Neural crest cell (in vitro differentiated cells): Measurements from ENCODE around the gene SLC1A6. TPM values are rescaled to one million over a fixed set of nuclear protein-coding genes. Genes with fewer than 3 reads are reported as not detected.
"Not testable (repeated sequence)": the region's sequence is repeated elsewhere in the genome, so short reads cannot be mapped to it uniquely, and the experiment has no call there.

Experiments used
- DNase-seq: peaks from one replicate; pipeline ENCODE4 v3.0.0; 2021; ENCODE audit warnings: low read depth, mixed read lengths, low spot score
- H3K27ac Mint-ChIP-seq: one replicate; pipeline ENCODE4 v1.8.0; 2021; ENCODE audit warnings: mild to moderate bottlenecking, mixed read lengths; ENCODE audit not compliant: unreplicated experiment
- H3K27me3 Mint-ChIP-seq: 2 replicates; pipeline ENCODE4 v1.8.0; 2021; ENCODE audit warnings: low read depth, mild to moderate bottlenecking, mixed read lengths
- H3K36me3 Mint-ChIP-seq: 2 replicates; pipeline ENCODE4 v1.8.0; 2021; ENCODE audit warnings: low read depth, mild to moderate bottlenecking, mixed read lengths
- H3K4me1 Mint-ChIP-seq: 2 replicates; pipeline ENCODE4 v1.8.0; 2021; ENCODE audit warnings: mixed read lengths
- H3K4me3 Mint-ChIP-seq: one replicate; pipeline ENCODE4 v1.8.0; 2021; ENCODE audit warnings: mild to moderate bottlenecking, mixed read lengths
- H3K9me3 Mint-ChIP-seq: 2 replicates; pipeline ENCODE4 v1.8.0; 2021; ENCODE audit warnings: mixed read lengths
- long read RNA-seq: library from polyadenylated mRNA; unstranded; transcript quantifications from one replicate; pipeline ENCODE4 v2.0.0, GENCODE V29; 2020
- total RNA-seq: library from RNA; stranded (reverse); gene quantifications from 2 replicates; pipeline ENCODE4 v1.2.1, GENCODE V29; 2021
- TF ChIP-seq, protein P1 (sequence below): fragments of 200-600 bp; sonication (generic); conservative IDR thresholded peaks from 2 replicates; pipeline ENCODE4 v1.5.0; 2021; ENCODE audit warnings: antibody characterized with exemption, mild to moderate bottlenecking

The SLC1A6 gene
- 7.0 and 8.2 TPM in 2 replicates for total RNA-seq
- long read RNA-seq = 0 reads

GRCh38 chr19:14979476-14980255 is at the start of gene SLC1A6:
TSS of gene SLC1A6 (minus strand) at chr19:14979864. CDS start at chr19:14972910, 6,954 bp downstream.
- H3K4me1 Mint-ChIP-seq = peaks cover 9% of the 10 kb centered on the region
- no peaks in the 10 kb centered on the region for H3K9me3 Mint-ChIP-seq
- TF ChIP-seq, protein P1, sequence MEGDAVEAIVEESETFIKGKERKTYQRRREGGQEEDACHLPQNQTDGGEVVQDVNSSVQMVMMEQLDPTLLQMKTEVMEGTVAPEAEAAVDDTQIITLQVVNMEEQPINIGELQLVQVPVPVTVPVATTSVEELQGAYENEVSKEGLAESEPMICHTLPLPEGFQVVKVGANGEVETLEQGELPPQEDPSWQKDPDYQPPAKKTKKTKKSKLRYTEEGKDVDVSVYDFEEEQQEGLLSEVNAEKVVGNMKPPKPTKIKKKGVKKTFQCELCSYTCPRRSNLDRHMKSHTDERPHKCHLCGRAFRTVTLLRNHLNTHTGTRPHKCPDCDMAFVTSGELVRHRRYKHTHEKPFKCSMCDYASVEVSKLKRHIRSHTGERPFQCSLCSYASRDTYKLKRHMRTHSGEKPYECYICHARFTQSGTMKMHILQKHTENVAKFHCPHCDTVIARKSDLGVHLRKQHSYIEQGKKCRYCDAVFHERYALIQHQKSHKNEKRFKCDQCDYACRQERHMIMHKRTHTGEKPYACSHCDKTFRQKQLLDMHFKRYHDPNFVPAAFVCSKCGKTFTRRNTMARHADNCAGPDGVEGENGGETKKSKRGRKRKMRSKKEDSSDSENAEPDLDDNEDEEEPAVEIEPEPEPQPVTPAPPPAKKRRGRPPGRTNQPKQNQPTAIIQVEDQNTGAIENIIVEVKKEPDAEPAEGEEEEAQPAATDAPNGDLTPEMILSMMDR = no peak
- H3K27me3 Mint-ChIP-seq = peaks cover 69% of the 10 kb centered on the region
- DNase-seq = peak; percentile 22
- peak within 1 kb of the TSS; percentile 89 for H3K4me3 Mint-ChIP-seq
- H3K36me3 Mint-ChIP-seq = no peaks in the 10 kb centered on the region
- peak within 1 kb of the TSS; percentile 38 for H3K27ac Mint-ChIP-seq

DNA sequence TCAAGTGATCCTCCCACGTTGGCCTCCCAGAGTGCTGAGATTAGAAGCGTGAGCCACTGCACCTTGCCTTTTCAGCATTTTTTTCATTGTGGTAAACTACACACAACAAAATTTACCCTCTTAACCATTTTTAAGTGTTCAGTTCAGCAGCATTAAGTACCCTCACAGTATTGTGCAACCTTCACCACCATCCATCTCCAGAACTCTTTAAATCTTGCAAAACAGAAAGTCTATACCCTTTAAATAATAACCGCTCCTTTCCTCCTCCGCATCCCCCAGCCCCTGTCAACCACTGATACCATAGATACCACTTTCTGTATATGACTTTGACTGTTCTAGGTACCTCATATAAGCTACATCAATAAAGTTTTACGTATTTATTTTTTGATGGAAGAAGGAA is 48.8 kb upstream of the SLC1A6 start:
- no peak for DNase-seq
- peaks cover 48% of the 10 kb centered on the region for H3K27me3 Mint-ChIP-seq
- H3K4me3 Mint-ChIP-seq = no peak overlapping the region
- no peaks in the 10 kb centered on the region for H3K9me3 Mint-ChIP-seq
- no peak overlapping the region for H3K27ac Mint-ChIP-seq
- no peaks in the 10 kb centered on the region for H3K36me3 Mint-ChIP-seq
- no peaks in the 10 kb centered on the region for H3K4me1 Mint-ChIP-seq
- TF ChIP-seq, protein P1 = no peak

GRCh38 chr19:15025217-15025616 is 45.6 kb upstream of the SLC1A6 start:
- H3K4me1 Mint-ChIP-seq = no peaks in the 10 kb centered on the region
- no peak for DNase-seq
- TF ChIP-seq, protein P1 = peak; percentile 27
- H3K36me3 Mint-ChIP-seq = no peaks in the 10 kb centered on the region
- H3K4me3 Mint-ChIP-seq = no peak overlapping the region
- peaks cover 35% of the 10 kb centered on the region for H3K27me3 Mint-ChIP-seq
- H3K27ac Mint-ChIP-seq = no peak overlapping the region
- H3K9me3 Mint-ChIP-seq = no peaks in the 10 kb centered on the region

GRCh38 chr19:15022752-15023151 is 43.1 kb upstream of the SLC1A6 start:
- Mint-ChIP-seq H3K4me1 (no peaks in the 10 kb centered on the region), H3K27ac (no peak overlapping the region), H3K4me3 (no peak overlapping the region), H3K27me3 (peaks cover 30% of the 10 kb centered on the region), H3K9me3 (no peaks in the 10 kb centered on the region), H3K36me3 (no peaks in the 10 kb centered on the region)
- TF ChIP-seq, protein P1 = no peak
- DNase-seq = no peak

- Mint-ChIP-seq H3K27me3 (peaks cover 31% of the 10 kb centered on the region), H3K36me3 (no peaks in the 10 kb centered on the region), H3K9me3 (no peaks in the 10 kb centered on the region), H3K4me3 (no peak overlapping the region), H3K27ac (no peak overlapping the region), H3K4me1 (no peaks in the 10 kb centered on the region)
- TF ChIP-seq, protein P1 = no peak
- DNase-seq = no peak
Observed at GRCh38 chr19:15021286-15022007, 41.8 kb upstream of the SLC1A6 start.

- not testable (repeated sequence) for H3K9me3 Mint-ChIP-seq, DNase-seq, H3K36me3 Mint-ChIP-seq, H3K4me1 Mint-ChIP-seq, H3K4me3 Mint-ChIP-seq, H3K27ac Mint-ChIP-seq
- peaks cover 19% of the 10 kb centered on the region for H3K27me3 Mint-ChIP-seq
Observed at GRCh38 chr19:15018836-15019235, 39.2 kb upstream of the SLC1A6 start.
